Fibroblast of lung (primary cell): Measurements from ENCODE around the gene KIAA1614.

Experiments
- CTCF ChIP-seq, 2 donors: IDR thresholded peaks in 1 of 2; conservative IDR thresholded peaks in 1 of 2; 1 replicate in 1 of 2; 2 replicates in 1 of 2; pipeline ENCODE4 v1.5.1; 2011 to 2012; ENCODE audit warnings: low read length in 2 of 2, control low read depth in 1 of 2, inconsistent platforms in 1 of 2, low read depth in 1 of 2, mild to moderate bottlenecking in 1 of 2
- EZH2 ChIP-seq: IDR thresholded peaks from 2 replicates; pipeline ENCODE4 v1.5.1; 2012; ENCODE audit warnings: low read length, control low read depth, mild to moderate bottlenecking; ENCODE audit errors: missing control alignments

DNA sequence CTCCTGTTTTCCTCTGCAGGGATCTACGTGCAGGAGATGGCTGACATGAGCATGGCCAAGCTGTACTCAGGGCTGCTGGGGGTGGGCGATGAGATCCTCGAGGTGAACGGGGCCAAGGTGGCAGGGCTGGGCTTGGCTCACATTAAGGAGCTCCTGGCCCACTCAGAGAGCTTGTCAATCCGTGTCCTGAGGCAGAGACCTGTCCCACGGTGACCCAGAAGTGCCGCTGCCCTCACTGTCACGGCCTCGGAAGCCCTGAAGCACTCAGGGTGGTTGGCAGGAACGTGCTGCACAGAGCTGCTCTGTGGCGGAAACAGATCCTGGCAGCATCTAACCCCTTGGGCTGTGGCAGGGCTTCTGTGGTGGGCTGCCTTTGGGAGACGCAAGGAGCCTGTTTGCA lies 37.6 kb downstream of the KIAA1614 start:
- TF ChIP-seq CTCF (conservative IDR thresholded peaks at IDR 0.05 in 1 of 2, IDR thresholded peaks at IDR 0.05 in 1 of 2; ENCODE audit: low read depth in 1 of 2, low read length in 2 of 2) (no peak), EZH2 (no peak)
